Endodermal cell (in vitro differentiated cells): ENCODE measurements around the gene STARD13. TPM values are rescaled to one million over a fixed set of nuclear protein-coding genes. Genes with fewer than 3 reads are reported as not detected.

ENCODE experiments used
- DNase-seq: peaks from one replicate; pipeline ENCODE4 v3.0.0-alpha.2; 2017
- H3K27ac ChIP-seq: 2 replicates; pipeline ENCODE4 v1.5.1; 2013; ENCODE audit warnings: mild to moderate bottlenecking, low read depth, low read length, moderate library complexity
- H3K27me3 ChIP-seq: 2 replicates; pipeline ENCODE4 v1.6.1; 2013; ENCODE audit warnings: mild to moderate bottlenecking, low read length, moderate library complexity; ENCODE audit not compliant: insufficient read depth, control insufficient read depth, poor library complexity, severe bottlenecking
- H3K36me3 ChIP-seq: 2 replicates; pipeline ENCODE4 v1.7.0; 2013; ENCODE audit warnings: mild to moderate bottlenecking, low read length, moderate library complexity; ENCODE audit not compliant: control insufficient read depth, insufficient read depth
- H3K4me1 ChIP-seq: one replicate; pipeline ENCODE4 v1.7.0; 2013; ENCODE audit warnings: low read length; ENCODE audit not compliant: control insufficient read depth, insufficient read depth
- H3K4me3 ChIP-seq: 2 replicates; pipeline ENCODE4 v1.5.1; 2013; ENCODE audit warnings: mild to moderate bottlenecking, low read length, moderate library complexity
- H3K9ac ChIP-seq: 2 replicates; pipeline ENCODE4 v1.6.1; 2013; ENCODE audit warnings: mild to moderate bottlenecking, low read length, moderate library complexity; ENCODE audit not compliant: poor library complexity, severe bottlenecking; ENCODE audit errors: extremely low read depth
- H3K9me3 ChIP-seq: 2 replicates; pipeline ENCODE4 v1.6.1; 2013; ENCODE audit warnings: mild to moderate bottlenecking, low read length, moderate library complexity; ENCODE audit not compliant: control insufficient read depth
- H3K27ac Mint-ChIP-seq: 2 replicates; pipeline ENCODE4 v1.8.0; 2020; ENCODE audit warnings: mixed read lengths
- H3K27me3 Mint-ChIP-seq: 2 replicates; pipeline ENCODE4 v1.8.0; 2021; ENCODE audit warnings: mild to moderate bottlenecking, mixed read lengths; ENCODE audit not compliant: insufficient read depth
- H3K36me3 Mint-ChIP-seq: 2 replicates; pipeline ENCODE4 v1.8.0; 2020; ENCODE audit warnings: low read depth, mixed read lengths
- H3K4me1 Mint-ChIP-seq: 2 replicates; pipeline ENCODE4 v1.8.0; 2020; ENCODE audit warnings: mixed read lengths
- H3K4me3 Mint-ChIP-seq: 2 replicates; pipeline ENCODE4 v1.8.0; 2020; ENCODE audit warnings: mild to moderate bottlenecking, moderate library complexity, mixed read lengths
- H3K9me3 Mint-ChIP-seq: 2 replicates; pipeline ENCODE4 v1.8.0; 2020; ENCODE audit warnings: mild to moderate bottlenecking, mixed read lengths
- WGBS, 2 experiments: methylation state at CpG; one replicate each; pipeline versions ENCODE4 v1.1.5 to v1.1.7; 2013; ENCODE audit warnings: missing lambda C conversion rate in 2 of 2, mixed read lengths in 1 of 2; ENCODE audit not compliant: insufficient coverage in 1 of 2, insufficient read length in 1 of 2; 5-methylcytosine and 5-hydroxymethylcytosine counted together
- total RNA-seq, 2 donors: library from RNA; stranded (reverse); fragmentation: NEBNext Ultra II Directional in 1 of 2; extraction: Animal tissue kit (Norgen Biotek cat#: 25700) in 1 of 2; gene quantifications; 2 replicates in 1 of 2; 3 replicates in 1 of 2; pipeline ENCODE4 v1.2.1, GENCODE V29; 2021
- TF ChIP-seq, protein P1 (sequence below): fragments of 200-600 bp; sonication (generic); conservative IDR thresholded peaks from 2 replicates; pipeline ENCODE4 v1.5.0; 2021; ENCODE audit warnings: antibody characterized with exemption, mild to moderate bottlenecking

Gene STARD13
- total RNA-seq, 2 donors from 2014 or later = 2.5 to 3.7 TPM

DNA sequence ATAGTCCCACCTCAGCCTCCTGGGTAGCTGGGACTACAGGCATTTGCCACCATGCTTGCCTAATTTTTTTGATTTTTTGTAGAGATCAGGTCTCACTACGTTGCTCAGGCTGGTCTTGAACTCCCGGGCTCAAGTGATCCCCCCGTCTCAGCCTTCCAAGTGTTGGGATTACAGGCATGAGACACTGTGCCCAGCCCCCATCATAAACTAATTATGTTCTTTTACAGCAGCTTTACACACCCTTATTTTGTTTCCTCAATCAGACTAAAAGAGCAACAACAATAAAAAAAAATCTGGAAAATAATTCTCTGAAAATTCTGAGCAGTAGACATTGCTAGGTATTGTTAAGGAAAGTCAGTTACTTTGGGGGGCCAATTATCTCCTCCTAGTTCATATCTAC, 35.7 kb downstream of the STARD13 start:
- Mint-ChIP-seq H3K9me3 (no peaks in the 10 kb centered on the region), H3K27ac (no peak overlapping the region), H3K4me1 (no peaks in the 10 kb centered on the region), H3K36me3 (no peaks in the 10 kb centered on the region), H3K27me3 (no peaks in the 10 kb centered on the region), H3K4me3 (no peak overlapping the region)
- H3K27me3 ChIP-seq = no peaks in the 10 kb centered on the region
- TF ChIP-seq, protein P1, sequence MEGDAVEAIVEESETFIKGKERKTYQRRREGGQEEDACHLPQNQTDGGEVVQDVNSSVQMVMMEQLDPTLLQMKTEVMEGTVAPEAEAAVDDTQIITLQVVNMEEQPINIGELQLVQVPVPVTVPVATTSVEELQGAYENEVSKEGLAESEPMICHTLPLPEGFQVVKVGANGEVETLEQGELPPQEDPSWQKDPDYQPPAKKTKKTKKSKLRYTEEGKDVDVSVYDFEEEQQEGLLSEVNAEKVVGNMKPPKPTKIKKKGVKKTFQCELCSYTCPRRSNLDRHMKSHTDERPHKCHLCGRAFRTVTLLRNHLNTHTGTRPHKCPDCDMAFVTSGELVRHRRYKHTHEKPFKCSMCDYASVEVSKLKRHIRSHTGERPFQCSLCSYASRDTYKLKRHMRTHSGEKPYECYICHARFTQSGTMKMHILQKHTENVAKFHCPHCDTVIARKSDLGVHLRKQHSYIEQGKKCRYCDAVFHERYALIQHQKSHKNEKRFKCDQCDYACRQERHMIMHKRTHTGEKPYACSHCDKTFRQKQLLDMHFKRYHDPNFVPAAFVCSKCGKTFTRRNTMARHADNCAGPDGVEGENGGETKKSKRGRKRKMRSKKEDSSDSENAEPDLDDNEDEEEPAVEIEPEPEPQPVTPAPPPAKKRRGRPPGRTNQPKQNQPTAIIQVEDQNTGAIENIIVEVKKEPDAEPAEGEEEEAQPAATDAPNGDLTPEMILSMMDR = no peak
- no peak overlapping the region for H3K4me3 ChIP-seq
- no peak overlapping the region for H3K27ac ChIP-seq
- WGBS, 2 experiments = 90 to 100% methylated on average over 1 to 3 of the region's 3 CpGs
- H3K9ac ChIP-seq = no peak overlapping the region
- no peaks in the 10 kb centered on the region for H3K4me1 ChIP-seq
- no peak for DNase-seq
- no peaks in the 10 kb centered on the region for H3K36me3 ChIP-seq
- H3K9me3 ChIP-seq = no peaks in the 10 kb centered on the region

DNA sequence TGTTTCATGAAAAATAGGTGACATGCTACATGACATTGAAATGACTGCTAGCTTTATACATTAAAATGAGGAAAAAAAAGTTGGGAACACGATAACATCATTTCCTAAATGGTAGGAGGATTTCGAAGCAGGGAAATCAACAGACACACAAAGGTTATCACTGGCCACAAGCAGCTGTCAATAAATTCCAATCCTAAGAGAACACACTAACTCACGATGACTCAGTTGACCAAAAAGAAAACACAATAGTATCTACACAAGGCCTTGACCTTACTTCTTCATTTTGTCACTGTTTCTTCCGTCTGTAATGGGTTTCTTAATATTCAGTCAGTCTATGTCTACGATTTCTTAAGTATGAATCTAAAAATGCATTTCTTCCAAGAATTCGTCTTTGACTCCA, 36.5 kb downstream of the STARD13 start:
- Histone ChIP-seq H3K9ac (no peak overlapping the region), H3K9me3 (no peaks in the 10 kb centered on the region), H3K4me3 (no peak overlapping the region), H3K27ac (no peak overlapping the region), H3K4me1 (no peaks in the 10 kb centered on the region), H3K36me3 (no peaks in the 10 kb centered on the region), H3K27me3 (no peaks in the 10 kb centered on the region)
- TF ChIP-seq, protein P1 = no peak
- no peaks in the 10 kb centered on the region for H3K36me3 Mint-ChIP-seq
- no peaks in the 10 kb centered on the region for H3K4me1 Mint-ChIP-seq
- no peak overlapping the region for H3K27ac Mint-ChIP-seq
- H3K27me3 Mint-ChIP-seq = no peaks in the 10 kb centered on the region
- no peaks in the 10 kb centered on the region for H3K9me3 Mint-ChIP-seq
- whole genome bisulfite sequencing, 2 experiments = 88 to 97% methylated on average over 6 of the region's 6 CpGs
- no peak for DNase-seq
- no peak overlapping the region for H3K4me3 Mint-ChIP-seq

DNA sequence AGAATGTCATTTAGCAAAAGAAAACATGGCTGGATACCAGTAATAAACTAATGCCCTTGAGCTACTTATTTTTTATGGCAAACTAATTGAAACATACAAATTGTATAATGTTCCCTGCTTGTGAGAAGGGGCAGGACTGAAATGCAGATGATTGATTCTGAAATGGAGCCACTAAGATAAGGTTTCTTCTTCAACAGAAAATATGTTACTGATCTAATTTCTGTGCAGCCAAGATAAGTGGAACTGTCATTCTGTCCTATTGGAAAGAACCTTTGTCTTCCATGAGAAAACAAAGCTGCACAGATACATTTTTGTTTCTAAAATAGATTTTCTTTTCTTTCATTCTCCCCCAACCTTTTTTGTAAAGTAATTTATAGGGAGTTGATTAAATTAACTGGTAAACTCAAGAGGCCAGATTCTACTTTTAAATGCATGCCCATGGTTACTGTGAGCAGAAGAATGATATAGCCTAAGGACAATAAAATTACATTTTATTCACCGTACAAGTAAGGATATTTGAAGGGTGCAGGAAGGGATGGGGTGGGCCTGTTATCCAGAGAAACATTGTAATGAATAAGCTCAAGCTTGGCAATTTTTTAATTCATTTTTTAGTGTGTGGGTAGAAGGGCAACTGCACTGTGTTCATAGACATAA, 39.9 kb downstream of the STARD13 start:
- H3K9me3 Mint-ChIP-seq = peaks cover 14% of the 10 kb centered on the region
- H3K27ac Mint-ChIP-seq = no peak overlapping the region
- no peak overlapping the region for H3K4me3 Mint-ChIP-seq
- Histone ChIP-seq H3K27ac (no peak overlapping the region), H3K9me3 (peaks cover 6% of the 10 kb centered on the region), H3K27me3 (no peaks in the 10 kb centered on the region), H3K4me1 (no peaks in the 10 kb centered on the region), H3K36me3 (no peaks in the 10 kb centered on the region), H3K9ac (no peak overlapping the region), H3K4me3 (no peak overlapping the region)
- peaks cover 5% of the 10 kb centered on the region for H3K4me1 Mint-ChIP-seq
- H3K27me3 Mint-ChIP-seq = no peaks in the 10 kb centered on the region
- WGBS, 2 experiments = 92 to 100% methylated on average over 1 of the region's 1 CpG
- no peak for DNase-seq
- TF ChIP-seq, protein P1 = no peak
- H3K36me3 Mint-ChIP-seq = peaks cover 6% of the 10 kb centered on the region
